GM23338 (cell line): ENCODE data around the gene CHD9. TPM values are rescaled to one million over a fixed set of nuclear protein-coding genes. Genes with fewer than 3 reads are reported as not detected.

ENCODE experiments used
- ATAC-seq: fragments of 200-7000 bp; cut with Tn5 transposase; 3 replicates; pipeline ENCODE4 v1.9.1; 2020
- DNase-seq: peaks from one replicate; pipeline ENCODE4 v3.0.0-alpha.2; 2015; ENCODE audit warnings: low spot score
- H2AFZ ChIP-seq: fragments of 200-600 bp; sonication (generic); 2 replicates; pipeline ENCODE4 v1.8.0; 2016; ENCODE audit warnings: antibody characterized with exemption, mild to moderate bottlenecking, moderate library complexity
- H3F3A ChIP-seq: fragments of 200-600 bp; sonication (generic); replicated peaks from 2 replicates; pipeline ENCODE4 v1.8.0; 2017; ENCODE audit warnings: antibody characterized with exemption, mixed run types, low read depth
- H3K27ac ChIP-seq: fragments of 200-600 bp; sonication (generic); 2 replicates; pipeline ENCODE4 v1.6.1; 2016; ENCODE audit warnings: low read depth
- H3K27me3 ChIP-seq: fragments of 200-600 bp; sonication (generic); 2 replicates; pipeline ENCODE4 v1.8.0; 2016; ENCODE audit warnings: mild to moderate bottlenecking, mixed run types, moderate library complexity; ENCODE audit not compliant: insufficient read depth
- H3K36me3 ChIP-seq: fragments of 200-600 bp; sonication (generic); 2 replicates; pipeline ENCODE4 v1.8.0; 2016; ENCODE audit warnings: mild to moderate bottlenecking; ENCODE audit not compliant: insufficient read depth
- H3K4me1 ChIP-seq: fragments of 200-600 bp; sonication (generic); 2 replicates; pipeline ENCODE4 v1.8.0; 2016; ENCODE audit warnings: mild to moderate bottlenecking, moderate library complexity; ENCODE audit not compliant: insufficient read depth
- H3K4me2 ChIP-seq: fragments of 200-600 bp; sonication (generic); 2 replicates; pipeline ENCODE4 v1.7.1; 2017; ENCODE audit warnings: mixed run types
- H3K4me3 ChIP-seq: fragments of 200-600 bp; sonication (generic); 2 replicates; pipeline ENCODE4 v1.6.1; 2016; ENCODE audit warnings: mixed run types
- H3K79me2 ChIP-seq: fragments of 200-600 bp; sonication (generic); replicated peaks from 2 replicates; pipeline ENCODE4 v1.8.0; 2017; ENCODE audit warnings: mild to moderate bottlenecking; ENCODE audit not compliant: insufficient read depth
- H3K9me2 ChIP-seq: fragments of 200-600 bp; sonication (generic); 2 replicates; pipeline ENCODE4 v1.8.0; 2017; ENCODE audit not compliant: insufficient read depth
- H4K20me1 ChIP-seq: fragments of 200-600 bp; sonication (generic); replicated peaks from 2 replicates; pipeline ENCODE4 v1.8.0; 2017; ENCODE audit warnings: mild to moderate bottlenecking; ENCODE audit not compliant: insufficient read depth
- H3K27ac Mint-ChIP-seq: 2 replicates; pipeline ENCODE4 v1.8.0; 2020; ENCODE audit warnings: inconsistent platforms, mild to moderate bottlenecking, moderate library complexity, mixed read lengths
- H3K27me3 Mint-ChIP-seq: 3 replicates; pipeline ENCODE4 v1.8.0; 2022; ENCODE audit warnings: low read depth, mild to moderate bottlenecking, moderate library complexity, mixed read lengths, inconsistent platforms; ENCODE audit not compliant: insufficient read depth, poor library complexity
- H3K36me3 Mint-ChIP-seq: 3 replicates; pipeline ENCODE4 v1.8.0; 2021; ENCODE audit warnings: low read depth, mild to moderate bottlenecking, inconsistent platforms, moderate library complexity, mixed read lengths
- H3K4me1 Mint-ChIP-seq: 3 replicates; pipeline ENCODE4 v1.8.0; 2020; ENCODE audit warnings: mild to moderate bottlenecking, inconsistent platforms, mixed read lengths
- H3K4me3 Mint-ChIP-seq: 3 replicates; pipeline ENCODE4 v1.8.0; 2021; ENCODE audit warnings: moderate library complexity, mild to moderate bottlenecking, inconsistent platforms, mixed read lengths
- H3K9me3 Mint-ChIP-seq: 3 replicates; pipeline ENCODE4 v1.8.0; 2020; ENCODE audit warnings: moderate library complexity, mild to moderate bottlenecking, inconsistent platforms, mixed read lengths
- EZH2 ChIP-seq: fragments of 200-600 bp; sonication (generic); IDR thresholded peaks from one replicate; pipeline ENCODE4 v1.8.0; 2017; ENCODE audit warnings: antibody characterized with exemption, mild to moderate bottlenecking, low read depth; ENCODE audit not compliant: unreplicated experiment
- EZH2phosphoT487 ChIP-seq: fragments of 200-600 bp; sonication (generic); IDR thresholded peaks from one replicate; pipeline ENCODE4 v1.8.1; 2018; ENCODE audit warnings: antibody characterized with exemption; ENCODE audit not compliant: unreplicated experiment
- JUNB ChIP-seq: IDR thresholded peaks from one replicate; pipeline ENCODE4 v1.6.1; 2016; ENCODE audit warnings: antibody characterized with exemption; ENCODE audit not compliant: unreplicated experiment
- NANOG ChIP-seq: IDR thresholded peaks from 2 replicates; pipeline ENCODE4 v1.6.1; 2016; ENCODE audit warnings: antibody characterized with exemption, borderline replicate concordance
- POLR2AphosphoS5 ChIP-seq: IDR thresholded peaks from 2 replicates; pipeline ENCODE4 v1.6.1; 2016; ENCODE audit warnings: antibody characterized with exemption, low read depth
- STAT1 ChIP-seq: IDR thresholded peaks from one replicate; pipeline ENCODE4 v1.6.1; 2016; ENCODE audit warnings: antibody characterized with exemption; ENCODE audit not compliant: unreplicated experiment
- ZNF114 ChIP-seq: fragments of 250-450 bp; sonication (Bioruptor Pico); IDR thresholded peaks from 2 replicates; pipeline ENCODE4 v1.5.0; 2020; ENCODE audit warnings: mild to moderate bottlenecking, moderate library complexity
- ZNF331 ChIP-seq: fragments of 250-450 bp; sonication (Bioruptor Pico); IDR thresholded peaks from 2 replicates; pipeline ENCODE4 v1.5.0; 2020; ENCODE audit warnings: low read depth, mild to moderate bottlenecking, moderate library complexity
- polyA plus RNA-seq: library from polyadenylated mRNA; unstranded; fragments of >200 nt; fragmentation: Nextera tagmentation; extraction: Ambion mirVana; gene quantifications from 2 replicates; pipeline ENCODE4 v1.2.1, GENCODE V29; 2016
- total RNA-seq: library from RNA; depleted of rRNA; stranded (reverse); fragments of >200 nt; shearing (Covaris generic); gene quantifications from 2 replicates; pipeline ENCODE4 v1.2.3, GENCODE V29; 2014
- TF ChIP-seq, protein P1 (sequence below), 2 experiments: fragments of 200-600 bp in 1 of 2; sonication (generic) in 1 of 2; conservative IDR thresholded peaks; 2 replicates each; pipeline versions ENCODE4 v1.5.1 to v1.6.1; 2016 to 2017; ENCODE audit warnings: antibody characterized with exemption in 2 of 2, low read depth in 2 of 2, mild to moderate bottlenecking in 2 of 2, moderate library complexity in 1 of 2
- TF ChIP-seq, protein P2 (sequence below): IDR thresholded peaks from 2 replicates; pipeline ENCODE4 v1.6.1; 2016; ENCODE audit warnings: antibody characterized with exemption

CHD9 gene
- total and polyA plus RNA-seq, 2 experiments from 2014 or later = 18.8 to 46.6 TPM

DNA sequence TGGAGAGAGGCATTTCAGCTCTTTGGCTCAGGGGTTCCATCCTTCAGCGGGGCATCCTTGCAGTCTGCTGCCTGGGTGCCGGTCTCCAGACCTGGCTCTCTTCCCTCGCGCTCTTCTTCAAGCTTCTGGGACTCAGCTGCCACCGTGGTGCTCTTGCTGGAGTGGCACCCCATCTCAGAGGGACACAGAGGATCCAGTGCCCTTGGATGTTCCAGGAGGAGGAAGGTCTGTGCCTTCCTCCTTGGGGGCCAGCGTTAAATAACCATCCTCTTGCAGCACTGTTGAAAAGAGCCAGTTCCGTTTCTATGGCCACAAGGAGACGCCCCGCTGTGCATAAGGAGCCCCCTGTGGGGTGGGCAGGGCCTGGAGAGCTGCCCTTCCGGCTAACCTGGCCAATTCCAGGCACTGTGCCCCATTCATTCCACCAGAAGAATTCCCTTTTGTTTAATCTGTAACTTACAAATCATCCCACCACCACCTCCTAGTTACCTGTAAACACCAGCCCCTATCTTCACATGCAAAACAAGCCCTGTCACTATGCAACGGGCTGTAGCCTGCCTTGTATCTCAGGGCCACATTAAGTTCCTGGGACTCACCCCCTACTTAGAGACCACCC lies 10.7 kb upstream of the CHD9 start:
- Histone ChIP-seq H3K79me2 (no peaks in the 10 kb centered on the region), H4K20me1 (no peaks in the 10 kb centered on the region), H2AFZ (no peak overlapping the region), H3K4me1 (peaks cover 45% of the 10 kb centered on the region), H3K36me3 (0 out of 2 replicates have a peak, but pooled peaks cover 4% of the 10 kb centered on the region), H3F3A (peaks cover 10% of the 10 kb centered on the region), H3K27ac (peak overlapping the region; percentile 11; the same call in 1 of the 2 replicates), H3K4me3 (peak overlapping the region; percentile 56), H3K9me2 (peaks cover 11% of the 10 kb centered on the region), H3K27me3 (no peaks in the 10 kb centered on the region), H3K4me2 (peak overlapping the region; percentile 73)
- Mint-ChIP-seq H3K36me3 (peaks cover 29% of the 10 kb centered on the region), H3K4me3 (peak overlapping the region; percentile 76), H3K4me1 (peaks cover 53% of the 10 kb centered on the region), H3K27ac (peak overlapping the region; percentile 74), H3K9me3 (peaks cover 31% of the 10 kb centered on the region), H3K27me3 (peaks cover 8% of the 10 kb centered on the region)
- ATAC-seq (peak; percentile 79), DNase-seq (peak; percentile 94)
- TF ChIP-seq POLR2AphosphoS5 = peak; percentile 54
- TF ChIP-seq, protein P1, sequence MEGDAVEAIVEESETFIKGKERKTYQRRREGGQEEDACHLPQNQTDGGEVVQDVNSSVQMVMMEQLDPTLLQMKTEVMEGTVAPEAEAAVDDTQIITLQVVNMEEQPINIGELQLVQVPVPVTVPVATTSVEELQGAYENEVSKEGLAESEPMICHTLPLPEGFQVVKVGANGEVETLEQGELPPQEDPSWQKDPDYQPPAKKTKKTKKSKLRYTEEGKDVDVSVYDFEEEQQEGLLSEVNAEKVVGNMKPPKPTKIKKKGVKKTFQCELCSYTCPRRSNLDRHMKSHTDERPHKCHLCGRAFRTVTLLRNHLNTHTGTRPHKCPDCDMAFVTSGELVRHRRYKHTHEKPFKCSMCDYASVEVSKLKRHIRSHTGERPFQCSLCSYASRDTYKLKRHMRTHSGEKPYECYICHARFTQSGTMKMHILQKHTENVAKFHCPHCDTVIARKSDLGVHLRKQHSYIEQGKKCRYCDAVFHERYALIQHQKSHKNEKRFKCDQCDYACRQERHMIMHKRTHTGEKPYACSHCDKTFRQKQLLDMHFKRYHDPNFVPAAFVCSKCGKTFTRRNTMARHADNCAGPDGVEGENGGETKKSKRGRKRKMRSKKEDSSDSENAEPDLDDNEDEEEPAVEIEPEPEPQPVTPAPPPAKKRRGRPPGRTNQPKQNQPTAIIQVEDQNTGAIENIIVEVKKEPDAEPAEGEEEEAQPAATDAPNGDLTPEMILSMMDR (conservative IDR thresholded peaks at IDR 0.05; ENCODE audit: low read depth in 2 of 2) = no peak

DNA sequence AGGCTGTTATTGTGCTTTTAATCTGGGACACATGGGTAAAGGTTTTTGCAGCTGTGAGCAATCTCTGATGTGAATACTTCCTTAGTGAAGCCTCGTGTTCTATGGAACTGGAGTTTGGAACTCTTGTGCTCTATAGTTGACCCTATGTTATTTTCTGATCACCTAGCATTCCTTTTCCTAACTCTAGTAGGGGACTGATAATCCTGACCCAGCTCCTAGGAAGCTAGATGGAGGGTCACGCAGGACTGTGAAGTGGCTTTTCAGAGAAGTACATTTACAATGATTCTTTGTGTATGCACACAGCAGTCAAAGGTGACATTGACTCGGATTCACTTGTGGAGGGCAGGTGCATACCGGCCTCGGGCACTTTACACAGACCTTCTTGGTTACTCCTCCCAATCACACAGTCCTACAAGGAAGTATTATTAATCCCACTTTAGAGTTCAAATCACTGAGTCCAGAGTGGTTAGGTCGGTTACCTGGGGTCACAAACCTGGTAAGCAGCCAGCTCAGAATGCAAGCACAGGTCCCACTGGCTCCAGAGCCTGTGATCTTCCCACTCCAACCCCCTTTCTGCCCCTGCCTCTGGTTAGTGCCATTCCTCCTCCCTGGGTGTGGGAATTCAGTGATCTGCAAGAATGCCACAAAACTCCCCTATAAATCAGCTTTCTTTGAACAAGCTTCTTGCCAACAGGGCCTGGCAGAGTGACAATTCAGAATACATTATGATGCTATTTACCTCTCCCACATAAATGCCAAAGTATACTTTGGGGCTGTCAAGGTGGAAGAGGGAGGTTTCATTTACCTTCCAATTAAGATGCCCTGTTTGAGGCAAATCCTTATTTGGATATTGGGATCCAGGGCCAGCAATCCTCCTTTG lies 9.2 kb upstream of the CHD9 start:
- Mint-ChIP-seq H3K36me3 (peaks cover 25% of the 10 kb centered on the region), H3K27me3 (peaks cover 8% of the 10 kb centered on the region), H3K4me3 (peak overlapping the region; percentile 14; the same call in 1 of the 3 replicates), H3K9me3 (peaks cover 23% of the 10 kb centered on the region), H3K27ac (0 out of 2 replicates have a peak overlapping the region, but pooled peaks have one; percentile 17), H3K4me1 (peaks cover 48% of the 10 kb centered on the region)
- Histone ChIP-seq H3K79me2 (no peaks in the 10 kb centered on the region), H3K4me3 (no peak overlapping the region), H3K4me2 (no peak overlapping the region), H3K4me1 (peaks cover 39% of the 10 kb centered on the region), H3F3A (peaks cover 7% of the 10 kb centered on the region), H3K27ac (no peak overlapping the region), H4K20me1 (no peaks in the 10 kb centered on the region), H3K36me3 (0 out of 2 replicates have a peak, but pooled peaks cover 4% of the 10 kb centered on the region), H3K27me3 (no peaks in the 10 kb centered on the region), H2AFZ (no peak overlapping the region), H3K9me2 (peaks cover 7% of the 10 kb centered on the region)
- DNase-seq (no peak), ATAC-seq (no peak)
- TF ChIP-seq NANOG (no peak), EZH2 (no peak), ZNF331 (CRISPR knock-in tag) (no peak), ZNF114 (no peak), EZH2phosphoT487 (no peak), JUNB (no peak), POLR2AphosphoS5 (no peak), STAT1 (no peak)
- TF ChIP-seq, protein P1 (conservative IDR thresholded peaks at IDR 0.05; ENCODE audit: low read depth in 2 of 2) = no peak
- TF ChIP-seq, protein P2, sequence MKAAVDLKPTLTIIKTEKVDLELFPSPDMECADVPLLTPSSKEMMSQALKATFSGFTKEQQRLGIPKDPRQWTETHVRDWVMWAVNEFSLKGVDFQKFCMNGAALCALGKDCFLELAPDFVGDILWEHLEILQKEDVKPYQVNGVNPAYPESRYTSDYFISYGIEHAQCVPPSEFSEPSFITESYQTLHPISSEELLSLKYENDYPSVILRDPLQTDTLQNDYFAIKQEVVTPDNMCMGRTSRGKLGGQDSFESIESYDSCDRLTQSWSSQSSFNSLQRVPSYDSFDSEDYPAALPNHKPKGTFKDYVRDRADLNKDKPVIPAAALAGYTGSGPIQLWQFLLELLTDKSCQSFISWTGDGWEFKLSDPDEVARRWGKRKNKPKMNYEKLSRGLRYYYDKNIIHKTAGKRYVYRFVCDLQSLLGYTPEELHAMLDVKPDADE = no peak
